HepG2 (cell line): ENCODE data around the gene NARF. TPM values are rescaled to one million over a fixed set of nuclear protein-coding genes. Genes with fewer than 3 reads are reported as not detected.
A peak's percentile ranks its signal among the peaks of the same experiment; 100 is the strongest.

ENCODE experiments used
- ATAC-seq: fragments of 200-7000 bp; cut with Tn5 transposase; 3 replicates; pipeline ENCODE4 v1.9.1; 2020; ENCODE audit warnings: mild to moderate bottlenecking, moderate library complexity
- BruUV-seq: library from RNA; stranded (reverse); fragments of 400-500 nt; replicated peaks from 2 replicates; lab custom pipeline; 2021; lab: Mats Ljungman, UMichigan
- CTCF ChIA-PET: fragments of 300-600 bp; formaldehyde crosslinking; extraction: SDS; loops from one replicate; lab custom pipeline; 2021; ENCODE audit warnings: low total read pairs, inconsistent platforms, low intra/inter-chr PET ratio; lab: Yijun Ruan, JAX
- POLR2A ChIA-PET: fragments of 350-600 bp; sonication (Branson Sonifier 250); formaldehyde crosslinking; loops from one replicate; lab custom pipeline; 2020; ENCODE audit warnings: antibody characterized with exemption, inconsistent platforms; lab: Yijun Ruan, JAX
- DNase-seq: peaks from one replicate; pipeline ENCODE4 v3.0.0-alpha.2; 2015; ENCODE audit warnings: low spot score
- FAIRE-seq: peaks from 3 replicates; lab custom pipeline; 2011; peaks lifted over from hg19 to GRCh38; lab: Jason Lieb, UNC
- H2AFZ ChIP-seq: one replicate; pipeline ENCODE4 v1.6.1; 2011; ENCODE audit warnings: low read length, inconsistent platforms
- H3K27ac ChIP-seq: fragments of 300-600 bp; 3 replicates; pipeline ENCODE4 v1.8.0; 2011; ENCODE audit warnings: mixed run types, mild to moderate bottlenecking, mixed read lengths, low read length, inconsistent platforms; ENCODE audit not compliant: insufficient read depth; ENCODE audit errors: extremely low read length
- H3K27me3 ChIP-seq, 2 experiments: fragments of 200-600 bp in 1 of 2; 2 replicates in 1 of 2; 3 replicates in 1 of 2; pipeline versions ENCODE4 v1.6.0 to v1.8.0; 2011; ENCODE audit warnings: low read length in 2 of 2, mild to moderate bottlenecking in 2 of 2, moderate library complexity in 2 of 2, inconsistent platforms in 1 of 2; ENCODE audit not compliant: insufficient read depth in 2 of 2, control insufficient read depth in 1 of 2
- H3K36me3 ChIP-seq, 2 experiments: fragments of 200-600 bp in 1 of 2; replicated peaks in 1 of 2; 2 replicates in 1 of 2; 3 replicates in 1 of 2; pipeline versions ENCODE4 v1.5.1 to v1.8.0; 2011; ENCODE audit warnings: low read length in 2 of 2, inconsistent platforms in 1 of 2; ENCODE audit not compliant: insufficient read depth in 2 of 2, control insufficient read depth in 1 of 2
- H3K4me1 ChIP-seq: 2 replicates; pipeline ENCODE4 v1.5.1; 2012; ENCODE audit warnings: low read length, inconsistent platforms; ENCODE audit not compliant: insufficient read depth
- H3K4me2 ChIP-seq: 2 replicates; pipeline ENCODE4 v1.6.0; 2011; ENCODE audit warnings: low read depth, low read length, inconsistent platforms
- H3K4me3 ChIP-seq, 3 experiments: fragments of 200-600 bp in 1 of 3; sonication (generic), shearing (Covaris generic) in 1 of 3; replicated peaks in 1 of 3; 2 replicates each; pipeline ENCODE4 v1.5.1; 2011 to 2016; ENCODE audit warnings: low read length in 3 of 3, inconsistent platforms in 2 of 3, low read depth in 2 of 3, mild to moderate bottlenecking in 2 of 3, control low read depth in 1 of 3, mixed read lengths in 1 of 3; ENCODE audit not compliant: insufficient read depth in 1 of 3
- H3K79me2 ChIP-seq: one replicate; pipeline ENCODE4 v1.6.1; 2011; ENCODE audit warnings: low read length, inconsistent platforms; ENCODE audit not compliant: insufficient read depth
- H3K9ac ChIP-seq: 2 replicates; pipeline ENCODE4 v1.6.0; 2011; ENCODE audit warnings: mild to moderate bottlenecking, low read depth, low read length, inconsistent platforms; ENCODE audit not compliant: insufficient read depth
- H3K9me3 ChIP-seq: 2 replicates; pipeline ENCODE4 v1.5.1; 2012; ENCODE audit warnings: mild to moderate bottlenecking, low read length
- H4K20me1 ChIP-seq: 2 replicates; pipeline ENCODE4 v1.6.0; 2011; ENCODE audit warnings: inconsistent platforms, mild to moderate bottlenecking, low read length, moderate library complexity; ENCODE audit not compliant: insufficient read depth
- PHF8 ChIP-seq: sonication (generic); formaldehyde crosslinking; IDR thresholded peaks from 2 replicates; pipeline ENCODE4 v1.5.0; 2020; ENCODE audit warnings: missing genetic modification reagents
- PPARG ChIP-seq: conservative IDR thresholded peaks from 2 replicates; pipeline ENCODE4 v1.6.1; 2016; ENCODE audit warnings: missing biosample characterization, missing genetic modification reagents
- ZNF253 ChIP-seq: sonication (generic); formaldehyde crosslinking; IDR thresholded peaks from 2 replicates; pipeline ENCODE4 v1.8.0; 2022; ENCODE audit warnings: mild to moderate bottlenecking, missing genetic modification reagents, borderline replicate concordance
- ZNF256 ChIP-seq: sonication (generic); formaldehyde crosslinking; conservative IDR thresholded peaks from 2 replicates; pipeline ENCODE4 v1.4.0; 2020; ENCODE audit warnings: missing genetic modification reagents
- ZNF350 ChIP-seq: sonication (generic); formaldehyde crosslinking; IDR thresholded peaks from 2 replicates; pipeline ENCODE4 v1.4.0; 2020; ENCODE audit warnings: mild to moderate bottlenecking, low read depth, missing genetic modification reagents, borderline replicate concordance
- WGBS: methylation state at CpG from one replicate; pipeline ENCODE4 v1.1.6; 2017; ENCODE audit warnings: low lambda C conversion rate; 5-methylcytosine and 5-hydroxymethylcytosine counted together
- in situ Hi-C: cut with HindIII; loops from 2 replicates; pipeline ENCODE4 v1.10.0; 2017; ENCODE audit warnings: low pct_unique_long_range_greater_than_20kb; ENCODE audit not compliant: extremely low pct_ligation_motif_present
- intact Hi-C: fragments of 100-400 bp; cut with micrococcal nuclease; formaldehyde crosslinking; loops from one replicate; pipeline ENCODE4 v1.10.0; 2022; ENCODE audit not compliant: unreplicated experiment
- polyA plus RNA-seq, 8 experiments: library from polyadenylated mRNA; depleted of rRNA in 3 of 8; stranded (reverse) in 7 of 8; unstranded in 1 of 8; fragments of >200 nt; fragmentation: Illumina TruSeq in 4 of 8; extraction: Trizol in 4 of 8; gene quantifications; 2 replicates each; pipeline versions ENCODE4 v1.2.1 to v1.2.3, GENCODE V29; 2011 to 2016; ENCODE audit warnings: low read depth in 4 of 8, missing spikeins in 1 of 8, mixed read lengths in 1 of 8; ENCODE audit not compliant: insufficient read depth in 1 of 8
- total RNA-seq, 5 experiments: library from RNA; depleted of rRNA; stranded (reverse); fragments of >200 nt; fragmentation: Illumina TruSeq; extraction: Trizol; gene quantifications; 2 replicates each; pipeline ENCODE4 v1.2.3, GENCODE V29; 2016; ENCODE audit warnings: low read depth in 1 of 5
- TF ChIP-seq, protein P1 (sequence below): sonication (generic); formaldehyde crosslinking; IDR thresholded peaks from one replicate; pipeline ENCODE4 v1.5.1; 2020; ENCODE audit warnings: mild to moderate bottlenecking, missing genetic modification reagents; ENCODE audit errors: not compliant biosample characterization
- TF ChIP-seq, protein P2 (sequence below): sonication (generic); formaldehyde crosslinking; IDR thresholded peaks from 2 replicates; pipeline ENCODE4 v1.5.0; 2020; ENCODE audit warnings: mild to moderate bottlenecking, missing genetic modification reagents

NARF gene
- total and polyA plus RNA-seq, 2 of the 13 experiments (the other 11 are each of a cell fraction or from before 2014, with no cell fraction given): 61.1 to 144 TPM

DNA sequence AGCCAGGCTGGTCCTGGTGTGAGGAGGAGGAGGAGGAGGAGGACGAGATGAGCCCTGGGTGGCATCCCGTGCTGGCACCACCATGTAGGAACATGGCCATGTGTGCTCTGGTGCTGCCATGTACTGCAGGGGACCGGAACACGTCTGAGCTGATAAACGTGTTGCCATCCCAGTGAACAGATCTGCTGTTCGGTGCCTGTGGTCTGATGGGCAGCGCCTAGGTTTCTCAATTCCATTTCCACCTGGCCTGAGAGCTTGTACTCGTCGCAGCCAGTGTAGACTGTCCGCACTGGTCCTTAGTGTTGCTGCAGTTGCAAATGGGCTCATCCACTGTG, 32.6 kb downstream of the NARF start:
- ATAC-seq (no peak), FAIRE-seq (no peak), DNase-seq (no peak)
- WGBS: 88% methylated on average over 8 of the region's 10 CpGs
- H4K20me1 ChIP-seq: no peaks in the 10 kb centered on the region
- H2AFZ ChIP-seq: no peak overlapping the region
- intact Hi-C loops (no loop called here), in situ Hi-C loops (no loop called here)
- no TSS peak for BruUV-seq
- no peaks in the 10 kb centered on the region for H3K27me3 ChIP-seq
- no peak overlapping the region for H3K4me2 ChIP-seq
- H3K4me1 ChIP-seq: peaks cover 44% of the 10 kb centered on the region
- CTCF ChIA-PET: no interaction called here
- TF ChIP-seq PHF8: 0 out of 2 replicates have a peak, but pooled peaks have one; percentile 9
- TF ChIP-seq, protein P1, sequence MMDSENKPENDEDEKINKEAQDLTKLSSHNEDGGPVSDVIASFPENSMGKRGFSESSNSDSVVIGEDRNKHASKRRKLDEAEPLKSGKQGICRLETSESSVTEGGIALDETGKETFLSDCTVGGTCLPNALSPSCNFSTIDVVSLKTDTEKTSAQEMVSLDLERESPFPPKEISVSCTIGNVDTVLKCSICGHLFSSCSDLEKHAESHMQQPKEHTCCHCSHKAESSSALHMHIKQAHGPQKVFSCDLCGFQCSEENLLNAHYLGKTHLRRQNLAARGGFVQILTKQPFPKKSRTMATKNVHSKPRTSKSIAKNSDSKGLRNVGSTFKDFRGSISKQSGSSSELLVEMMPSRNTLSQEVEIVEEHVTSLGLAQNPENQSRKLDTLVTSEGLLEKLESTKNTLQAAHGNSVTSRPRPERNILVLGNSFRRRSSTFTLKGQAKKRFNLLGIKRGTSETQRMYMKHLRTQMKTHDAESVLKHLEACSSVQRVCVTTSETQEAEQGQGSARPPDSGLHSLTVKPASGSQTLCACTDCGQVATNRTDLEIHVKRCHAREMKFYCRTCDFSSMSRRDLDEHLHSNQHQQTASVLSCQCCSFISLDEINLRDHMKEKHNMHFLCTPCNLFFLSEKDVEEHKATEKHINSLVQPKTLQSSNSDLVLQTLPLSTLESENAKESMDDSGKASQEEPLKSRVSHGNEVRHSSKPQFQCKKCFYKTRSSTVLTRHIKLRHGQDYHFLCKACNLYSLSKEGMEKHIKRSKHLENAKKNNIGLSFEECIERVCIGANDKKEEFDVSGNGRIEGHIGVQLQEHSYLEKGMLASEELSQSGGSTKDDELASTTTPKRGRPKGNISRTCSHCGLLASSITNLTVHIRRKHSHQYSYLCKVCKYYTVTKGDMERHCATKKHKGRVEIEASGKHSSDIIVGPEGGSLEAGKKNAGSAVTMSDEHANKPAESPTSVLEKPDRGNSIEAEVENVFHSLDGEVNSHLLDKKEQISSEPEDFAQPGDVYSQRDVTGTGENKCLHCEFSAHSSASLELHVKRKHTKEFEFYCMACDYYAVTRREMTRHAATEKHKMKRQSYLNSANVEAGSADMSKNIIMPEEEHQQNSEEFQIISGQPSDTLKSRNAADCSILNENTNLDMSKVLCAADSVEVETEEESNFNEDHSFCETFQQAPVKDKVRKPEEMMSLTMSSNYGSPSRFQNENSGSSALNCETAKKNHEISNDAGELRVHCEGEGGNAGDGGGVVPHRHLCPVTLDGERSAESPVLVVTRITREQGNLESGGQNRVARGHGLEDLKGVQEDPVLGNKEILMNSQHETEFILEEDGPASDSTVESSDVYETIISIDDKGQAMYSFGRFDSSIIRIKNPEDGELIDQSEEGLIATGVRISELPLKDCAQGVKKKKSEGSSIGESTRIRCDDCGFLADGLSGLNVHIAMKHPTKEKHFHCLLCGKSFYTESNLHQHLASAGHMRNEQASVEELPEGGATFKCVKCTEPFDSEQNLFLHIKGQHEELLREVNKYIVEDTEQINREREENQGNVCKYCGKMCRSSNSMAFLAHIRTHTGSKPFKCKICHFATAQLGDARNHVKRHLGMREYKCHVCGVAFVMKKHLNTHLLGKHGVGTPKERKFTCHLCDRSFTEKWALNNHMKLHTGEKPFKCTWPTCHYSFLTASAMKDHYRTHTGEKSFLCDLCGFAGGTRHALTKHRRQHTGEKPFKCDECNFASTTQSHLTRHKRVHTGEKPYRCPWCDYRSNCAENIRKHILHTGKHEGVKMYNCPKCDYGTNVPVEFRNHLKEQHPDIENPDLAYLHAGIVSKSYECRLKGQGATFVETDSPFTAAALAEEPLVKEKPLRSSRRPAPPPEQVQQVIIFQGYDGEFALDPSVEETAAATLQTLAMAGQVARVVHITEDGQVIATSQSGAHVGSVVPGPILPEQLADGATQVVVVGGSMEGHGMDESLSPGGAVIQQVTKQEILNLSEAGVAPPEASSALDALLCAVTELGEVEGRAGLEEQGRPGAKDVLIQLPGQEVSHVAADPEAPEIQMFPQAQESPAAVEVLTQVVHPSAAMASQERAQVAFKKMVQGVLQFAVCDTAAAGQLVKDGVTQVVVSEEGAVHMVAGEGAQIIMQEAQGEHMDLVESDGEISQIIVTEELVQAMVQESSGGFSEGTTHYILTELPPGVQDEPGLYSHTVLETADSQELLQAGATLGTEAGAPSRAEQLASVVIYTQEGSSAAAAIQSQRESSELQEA (CRISPR knock-in tag): peak; percentile 43
- TF ChIP-seq ZNF256 (CRISPR knock-in tag): no peak
- TF ChIP-seq ZNF253 (CRISPR knock-in tag): 0 out of 2 replicates have a peak, but pooled peaks have one; percentile 40
- TF ChIP-seq, protein P2, sequence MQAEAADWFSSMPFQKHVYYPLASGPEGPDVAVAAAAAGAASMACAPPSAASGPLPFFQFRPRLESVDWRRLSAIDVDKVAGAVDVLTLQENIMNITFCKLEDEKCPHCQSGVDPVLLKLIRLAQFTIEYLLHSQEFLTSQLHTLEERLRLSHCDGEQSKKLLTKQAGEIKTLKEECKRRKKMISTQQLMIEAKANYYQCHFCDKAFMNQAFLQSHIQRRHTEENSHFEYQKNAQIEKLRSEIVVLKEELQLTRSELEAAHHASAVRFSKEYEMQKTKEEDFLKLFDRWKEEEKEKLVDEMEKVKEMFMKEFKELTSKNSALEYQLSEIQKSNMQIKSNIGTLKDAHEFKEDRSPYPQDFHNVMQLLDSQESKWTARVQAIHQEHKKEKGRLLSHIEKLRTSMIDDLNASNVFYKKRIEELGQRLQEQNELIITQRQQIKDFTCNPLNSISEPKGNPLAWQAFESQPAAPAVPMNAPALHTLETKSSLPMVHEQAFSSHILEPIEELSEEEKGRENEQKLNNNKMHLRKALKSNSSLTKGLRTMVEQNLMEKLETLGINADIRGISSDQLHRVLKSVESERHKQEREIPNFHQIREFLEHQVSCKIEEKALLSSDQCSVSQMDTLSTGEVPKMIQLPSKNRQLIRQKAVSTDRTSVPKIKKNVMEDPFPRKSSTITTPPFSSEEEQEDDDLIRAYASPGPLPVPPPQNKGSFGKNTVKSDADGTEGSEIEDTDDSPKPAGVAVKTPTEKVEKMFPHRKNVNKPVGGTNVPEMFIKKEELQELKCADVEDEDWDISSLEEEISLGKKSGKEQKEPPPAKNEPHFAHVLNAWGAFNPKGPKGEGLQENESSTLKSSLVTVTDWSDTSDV (CRISPR knock-in tag): 0 out of 2 replicates have a peak, but pooled peaks have one; percentile 28
- peak; percentile 60; the same call in 1 of the 2 replicates for TF ChIP-seq ZNF350 (CRISPR knock-in tag)
- no peak for TF ChIP-seq PPARG
- no peaks in the 10 kb centered on the region for H3K79me2 ChIP-seq
- H3K9ac ChIP-seq: no peak overlapping the region
- peaks cover 6 to 15% of the 10 kb centered on the region in 2 experiments; a peak in 3 of 5 replicates for H3K36me3 ChIP-seq
- POLR2A ChIA-PET: no interaction called here
- no peak overlapping the region for H3K4me3 ChIP-seq
- H3K27ac ChIP-seq: no peak overlapping the region
- H3K9me3 ChIP-seq: no peaks in the 10 kb centered on the region
